ENCODE data around the gene ZFP36L2.

- no peak for TF ChIP-seq HDGF (IDR thresholded peaks at IDR 0.05; ENCODE audit: borderline replicate concordance)
- no peak for TF ChIP-seq ARNT (IDR thresholded peaks at IDR 0.05)
Measured at GRCh38 chr2:43214253-43214652, 12.2 kb downstream of the ZFP36L2 start.
